H9 (cell line): ENCODE data around the gene KRT78. TPM values are rescaled to one million over a fixed set of nuclear protein-coding genes. Genes with fewer than 3 reads are reported as not detected.

Experiments
- DNase-seq: peaks from one replicate; pipeline ENCODE4 v3.0.0-alpha.2; 2017
- H2AFZ ChIP-seq: one replicate; pipeline ENCODE4 v1.6.1; 2013; ENCODE audit warnings: mild to moderate bottlenecking, low read length, control low read depth, moderate library complexity
- H2AK5ac ChIP-seq: 2 replicates; pipeline ENCODE4 v1.6.1; 2013; ENCODE audit warnings: low read length, control low read depth, mixed read lengths; ENCODE audit not compliant: insufficient read length
- H2BK120ac ChIP-seq: one replicate; pipeline ENCODE4 v1.6.1; 2013; ENCODE audit warnings: low read depth, mild to moderate bottlenecking, low read length, control low read depth, inconsistent platforms; ENCODE audit not compliant: poor library complexity, severe bottlenecking
- H2BK12ac ChIP-seq: 2 replicates; pipeline ENCODE4 v1.6.1; 2013; ENCODE audit warnings: low read length, control low read depth, mixed read lengths, low read depth; ENCODE audit not compliant: insufficient read length
- H2BK15ac ChIP-seq: 2 replicates; pipeline ENCODE4 v1.6.1; 2013; ENCODE audit warnings: low read depth, low read length, control low read depth
- H2BK20ac ChIP-seq: one replicate; pipeline ENCODE4 v1.6.1; 2013; ENCODE audit warnings: low read depth, mild to moderate bottlenecking, low read length, control low read depth, inconsistent platforms; ENCODE audit not compliant: poor library complexity, severe bottlenecking
- H2BK5ac ChIP-seq: 2 replicates; pipeline ENCODE4 v1.6.1; 2013; ENCODE audit warnings: low read length, control low read depth, mixed read lengths; ENCODE audit not compliant: insufficient read length
- H3K14ac ChIP-seq: 2 replicates; pipeline ENCODE4 v1.6.1; 2013; ENCODE audit warnings: low read length, control low read depth; ENCODE audit not compliant: insufficient read depth
- H3K18ac ChIP-seq: 2 replicates; pipeline ENCODE4 v1.6.1; 2013; ENCODE audit warnings: low read depth, mild to moderate bottlenecking, mixed read lengths, low read length, control low read depth; ENCODE audit not compliant: insufficient read length
- H3K23ac ChIP-seq: 2 replicates; pipeline ENCODE4 v1.6.1; 2013; ENCODE audit warnings: low read length, control low read depth, mixed read lengths, low read depth; ENCODE audit not compliant: insufficient read length
- H3K23me2 ChIP-seq: 2 replicates; pipeline ENCODE4 v1.6.1; 2013; ENCODE audit warnings: low read depth, mild to moderate bottlenecking, mixed read lengths, low read length, control low read depth; ENCODE audit not compliant: insufficient read length, poor library complexity, severe bottlenecking
- H3K27ac ChIP-seq: 2 replicates; pipeline ENCODE4 v1.5.1; 2013; ENCODE audit warnings: low read length, control low read depth, mixed read lengths, low read depth; ENCODE audit not compliant: insufficient read length
- H3K27me3 ChIP-seq: 2 replicates; pipeline ENCODE4 v1.6.1; 2013; ENCODE audit warnings: low read length, control low read depth, inconsistent platforms; ENCODE audit not compliant: insufficient read depth
- H3K4ac ChIP-seq: 2 replicates; pipeline ENCODE4 v1.6.1; 2013; ENCODE audit warnings: low read depth, mild to moderate bottlenecking, control low read depth, inconsistent platforms, low read length, moderate library complexity
- H3K4me1 ChIP-seq: 2 replicates; pipeline ENCODE4 v1.6.1; 2013; ENCODE audit warnings: low read length, control low read depth, inconsistent platforms; ENCODE audit not compliant: insufficient read depth
- H3K4me2 ChIP-seq: 2 replicates; pipeline ENCODE4 v1.6.1; 2013; ENCODE audit warnings: low read length, control low read depth, mixed read lengths; ENCODE audit not compliant: insufficient read length, insufficient read depth
- H3K56ac ChIP-seq: 2 replicates; pipeline ENCODE4 v1.6.1; 2013; ENCODE audit warnings: low read depth, mild to moderate bottlenecking, mixed read lengths, low read length, control low read depth; ENCODE audit not compliant: insufficient read length
- H3K79me1 ChIP-seq: 2 replicates; pipeline ENCODE4 v1.6.1; 2013; ENCODE audit warnings: low read depth, mild to moderate bottlenecking, moderate library complexity, low read length, control low read depth, inconsistent platforms; ENCODE audit not compliant: insufficient read depth, poor library complexity, severe bottlenecking
- H3K79me2 ChIP-seq: 2 replicates; pipeline ENCODE4 v1.6.1; 2013; ENCODE audit warnings: low read length, control low read depth, inconsistent platforms; ENCODE audit not compliant: insufficient read depth
- H3K9ac ChIP-seq: 2 replicates; pipeline ENCODE4 v1.6.1; 2013; ENCODE audit warnings: low read length, control low read depth, mixed read lengths; ENCODE audit not compliant: insufficient read length; ENCODE audit errors: extremely low read depth
- H3K9me3 ChIP-seq: one replicate; pipeline ENCODE4 v1.6.1; 2013; ENCODE audit warnings: low read depth, low read length, inconsistent platforms; ENCODE audit not compliant: control insufficient read depth
- H3T11ph ChIP-seq: one replicate; pipeline ENCODE4 v1.6.1; 2013; ENCODE audit warnings: mild to moderate bottlenecking, low read length, control low read depth, inconsistent platforms
- H4K20me1 ChIP-seq: one replicate; pipeline ENCODE4 v1.6.1; 2013; ENCODE audit not compliant: control insufficient read depth, insufficient read length, insufficient read depth
- H4K5ac ChIP-seq: 2 replicates; pipeline ENCODE4 v1.6.1; 2013; ENCODE audit warnings: low read depth, mild to moderate bottlenecking, mixed read lengths, low read length, control low read depth; ENCODE audit not compliant: insufficient read length
- H4K8ac ChIP-seq: replicated peaks from 2 replicates; pipeline ENCODE4 v1.6.1; 2013; ENCODE audit warnings: low read length, control low read depth, mixed read lengths, low read depth; ENCODE audit not compliant: insufficient read length
- H4K91ac ChIP-seq: 2 replicates; pipeline ENCODE4 v1.6.1; 2013; ENCODE audit warnings: low read depth, mild to moderate bottlenecking, moderate library complexity, mixed read lengths, low read length, control low read depth; ENCODE audit not compliant: insufficient read length
- H3K27ac Mint-ChIP-seq, 3 experiments: 2 replicates in 2 of 3; 3 replicates in 1 of 3; pipeline ENCODE4 v1.8.0; 2020 to 2021; ENCODE audit warnings: mixed read lengths in 3 of 3, mild to moderate bottlenecking in 1 of 3, moderate library complexity in 1 of 3
- H3K27me3 Mint-ChIP-seq: 2 replicates; pipeline ENCODE4 v1.8.0; 2021; ENCODE audit warnings: low read depth, mild to moderate bottlenecking, moderate library complexity, mixed read lengths
- H3K36me3 Mint-ChIP-seq, 3 experiments: 2 replicates in 2 of 3; 3 replicates in 1 of 3; pipeline ENCODE4 v1.8.0; 2020 to 2021; ENCODE audit warnings: low read depth in 3 of 3, mixed read lengths in 3 of 3; ENCODE audit not compliant: insufficient read depth in 1 of 3
- H3K4me1 Mint-ChIP-seq, 2 experiments: 2 replicates each; pipeline ENCODE4 v1.8.0; 2020; ENCODE audit warnings: mixed read lengths in 2 of 2
- H3K4me3 Mint-ChIP-seq, 2 experiments: 2 replicates in 1 of 2; 3 replicates in 1 of 2; pipeline ENCODE4 v1.8.0; 2020 to 2021; ENCODE audit warnings: mild to moderate bottlenecking in 2 of 2, mixed read lengths in 2 of 2, moderate library complexity in 1 of 2
- H3K9me3 Mint-ChIP-seq, 2 experiments: 2 replicates in 1 of 2; 3 replicates in 1 of 2; pipeline ENCODE4 v1.8.0; 2020; ENCODE audit warnings: mild to moderate bottlenecking in 2 of 2, mixed read lengths in 2 of 2, moderate library complexity in 1 of 2
- WGBS: extraction: QIAGEN DNeasy Blood & Tissue Kit; methylation state at CpG from one replicate; pipeline ENCODE4 v1.1.7; 2013; ENCODE audit warnings: missing lambda C conversion rate, low lambda C conversion rate, mixed read lengths; ENCODE audit not compliant: insufficient read length; ENCODE audit errors: extremely low coverage; 5-methylcytosine and 5-hydroxymethylcytosine counted together
- total RNA-seq: library from RNA; stranded (reverse); gene quantifications from 2 replicates; pipeline ENCODE4 v1.2.1, GENCODE V29; 2021
- TF ChIP-seq, protein P1 (sequence below): fragments of 200-600 bp; sonication (generic); conservative IDR thresholded peaks from 3 replicates; pipeline ENCODE4 v1.8.0; 2021; ENCODE audit warnings: antibody characterized with exemption, mild to moderate bottlenecking

KRT78 gene
- total RNA-seq, 1 experiment from 2014 or later = not detected

DNA sequence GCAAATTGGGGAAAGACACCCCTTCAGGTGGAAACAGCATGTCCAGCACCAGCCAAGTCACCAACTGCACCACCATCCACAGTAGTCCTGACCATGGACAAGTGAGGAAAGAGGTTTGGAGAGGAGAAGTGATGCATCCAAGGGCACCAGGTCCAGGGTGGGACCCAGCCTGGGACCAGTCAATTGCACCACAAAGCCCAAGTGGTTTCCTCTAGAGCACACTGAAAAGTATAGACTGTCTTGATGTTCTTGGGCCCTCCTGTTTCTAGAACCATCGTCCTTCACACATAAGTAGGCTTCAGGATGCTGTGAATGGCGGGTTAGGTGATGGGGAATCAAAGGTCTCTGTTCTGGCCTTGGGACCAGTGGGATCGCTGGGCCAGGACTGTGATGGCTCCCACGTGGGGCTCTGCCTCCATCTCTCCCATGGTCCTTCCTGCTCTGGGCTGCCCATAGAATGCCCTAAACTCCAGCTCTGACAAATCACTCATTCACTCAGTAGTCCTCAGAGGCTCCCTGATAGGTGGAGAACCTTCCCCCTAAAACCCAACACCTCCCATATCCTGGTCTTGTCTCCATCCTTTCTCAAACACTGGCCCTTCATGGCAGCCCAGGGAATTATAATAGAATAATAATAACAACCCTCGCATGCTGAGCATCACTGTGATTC lies 23.9 kb downstream of the KRT78 start:
- Histone ChIP-seq H2BK12ac (no peak overlapping the region), H3T11ph (no peak overlapping the region), H2AFZ (no peak overlapping the region), H2AK5ac (no peak overlapping the region), H4K5ac (no peak overlapping the region), H4K20me1 (no peaks in the 10 kb centered on the region), H3K9me3 (no peaks in the 10 kb centered on the region), H4K8ac (no peak overlapping the region), H2BK20ac (no peak overlapping the region), H3K4me1 (peaks cover 5% of the 10 kb centered on the region; the same call in 1 of the 2 replicates), H3K23ac (no peak overlapping the region), H3K56ac (no peak overlapping the region), H2BK120ac (no peak overlapping the region), H3K14ac (no peak overlapping the region), H3K9ac (no peak overlapping the region), H2BK15ac (no peak overlapping the region), H4K91ac (no peak overlapping the region), H3K27me3 (no peaks in the 10 kb centered on the region), H3K79me1 (no peaks in the 10 kb centered on the region), H3K4ac (no peak overlapping the region), H3K4me2 (no peak overlapping the region), H2BK5ac (no peak overlapping the region), H3K18ac (no peak overlapping the region), H3K27ac (no peak overlapping the region), H3K23me2 (no peaks in the 10 kb centered on the region), H3K79me2 (no peaks in the 10 kb centered on the region)
- no CpG with 5 or more reads among the region's 5 CpGs for WGBS
- H3K27ac Mint-ChIP-seq = peak overlapping the region in 1 of 3 experiments; percentile 20; a peak in 1 of 7 replicates
- peaks cover 5 to 7% of the 10 kb centered on the region in 2 experiments; a peak in 3 of 4 replicates for H3K4me1 Mint-ChIP-seq
- DNase-seq = no peak
- no peak overlapping the region for H3K4me3 Mint-ChIP-seq
- peaks cover 2% of the 10 kb centered on the region; the same call in 1 of the 2 replicates for H3K27me3 Mint-ChIP-seq
- TF ChIP-seq, protein P1, sequence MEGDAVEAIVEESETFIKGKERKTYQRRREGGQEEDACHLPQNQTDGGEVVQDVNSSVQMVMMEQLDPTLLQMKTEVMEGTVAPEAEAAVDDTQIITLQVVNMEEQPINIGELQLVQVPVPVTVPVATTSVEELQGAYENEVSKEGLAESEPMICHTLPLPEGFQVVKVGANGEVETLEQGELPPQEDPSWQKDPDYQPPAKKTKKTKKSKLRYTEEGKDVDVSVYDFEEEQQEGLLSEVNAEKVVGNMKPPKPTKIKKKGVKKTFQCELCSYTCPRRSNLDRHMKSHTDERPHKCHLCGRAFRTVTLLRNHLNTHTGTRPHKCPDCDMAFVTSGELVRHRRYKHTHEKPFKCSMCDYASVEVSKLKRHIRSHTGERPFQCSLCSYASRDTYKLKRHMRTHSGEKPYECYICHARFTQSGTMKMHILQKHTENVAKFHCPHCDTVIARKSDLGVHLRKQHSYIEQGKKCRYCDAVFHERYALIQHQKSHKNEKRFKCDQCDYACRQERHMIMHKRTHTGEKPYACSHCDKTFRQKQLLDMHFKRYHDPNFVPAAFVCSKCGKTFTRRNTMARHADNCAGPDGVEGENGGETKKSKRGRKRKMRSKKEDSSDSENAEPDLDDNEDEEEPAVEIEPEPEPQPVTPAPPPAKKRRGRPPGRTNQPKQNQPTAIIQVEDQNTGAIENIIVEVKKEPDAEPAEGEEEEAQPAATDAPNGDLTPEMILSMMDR = no peak
- H3K36me3 Mint-ChIP-seq = no peaks in the 10 kb centered on the region
- no peaks in the 10 kb centered on the region for H3K9me3 Mint-ChIP-seq
